ENCODE measurements around the gene MINK1. TPM values are rescaled to one million over a fixed set of nuclear protein-coding genes. Genes with fewer than 3 reads are reported as not detected.
A peak's percentile ranks its signal among the peaks of the same experiment; 100 is the strongest.

Gene MINK1
- total RNA-seq, 3 donors from 2014 or later (not counting 1 experiment from before 2014, with no cell fraction given) = 103 to 122 (median 110) TPM

GRCh38 chr17:4936436-4936835 is 103.3 kb downstream of the MINK1 start:
- no peak overlapping the region for H3K27ac ChIP-seq (ENCODE audit: low read length)
- no peak for TF ChIP-seq CTCF (IDR thresholded peaks at IDR 0.05)
- ATAC-seq (no peak), DNase-seq (no peak)
- WGBS (ENCODE audit: insufficient coverage) = 92% methylated on average over 3 of the region's 3 CpGs
- intact Hi-C loops (cut with micrococcal nuclease) = no loop called here
- peak overlapping the region; percentile 48 to 62 for H3K27ac Mint-ChIP-seq
- peaks cover 47% of the 10 kb centered on the region for H3K4me1 ChIP-seq (ENCODE audit: control insufficient read depth, insufficient read depth, low read length)
- H3K9me3 ChIP-seq (ENCODE audit: control insufficient read depth, insufficient read depth, low read length) = no peaks in the 10 kb centered on the region
- no peak overlapping the region for H3K4me3 ChIP-seq (ENCODE audit: low read length)
- no peaks in the 10 kb centered on the region for H3K9me3 Mint-ChIP-seq
- H3K36me3 ChIP-seq (ENCODE audit: control insufficient read depth, insufficient read depth, low read length) = peaks cover 18% of the 10 kb centered on the region
- H3K4me1 Mint-ChIP-seq = peaks cover 43 to 76% of the 10 kb centered on the region in 2 donors
- H3K36me3 Mint-ChIP-seq = no peaks in the 10 kb centered on the region
- peaks cover 0 to 4% of the 10 kb centered on the region in 2 donors for H3K27me3 Mint-ChIP-seq (ENCODE audit: low read depth in 2 of 2)
- no peak overlapping the region for H3K4me3 Mint-ChIP-seq
- no peaks in the 10 kb centered on the region for H3K27me3 ChIP-seq (ENCODE audit: control insufficient read depth, insufficient read depth, low read length)

GRCh38 chr17:4937553-4937952 is 104.4 kb downstream of the MINK1 start:
- intact Hi-C loops (cut with micrococcal nuclease) = no loop called here
- Histone ChIP-seq H3K36me3 (ENCODE audit: control insufficient read depth, insufficient read depth, low read length) (peaks cover 22% of the 10 kb centered on the region), H3K9me3 (ENCODE audit: control insufficient read depth, insufficient read depth, low read length) (no peaks in the 10 kb centered on the region), H3K4me3 (ENCODE audit: low read length) (no peak overlapping the region), H3K4me1 (ENCODE audit: control insufficient read depth, insufficient read depth, low read length) (peaks cover 53% of the 10 kb centered on the region), H3K27me3 (ENCODE audit: control insufficient read depth, insufficient read depth, low read length) (no peaks in the 10 kb centered on the region), H3K27ac (ENCODE audit: low read length) (no peak overlapping the region)
- WGBS (ENCODE audit: insufficient coverage) = 98% methylated on average over 16 of the region's 16 CpGs
- Mint-ChIP-seq H3K9me3 (no peaks in the 10 kb centered on the region), H3K27ac (no peak overlapping the region), H3K4me3 (peak overlapping the region; percentile 17), H3K4me1 (peaks cover 54 to 82% of the 10 kb centered on the region in 2 donors), H3K27me3 (ENCODE audit: low read depth in 2 of 2) (peaks cover 0 to 4% of the 10 kb centered on the region in 2 donors), H3K36me3 (no peaks in the 10 kb centered on the region)
- DNase-seq (no peak), ATAC-seq (no peak)
- TF ChIP-seq CTCF (IDR thresholded peaks at IDR 0.05) = no peak

GRCh38 chr17:4938069-4938491 is 104.9 kb downstream of the MINK1 start:
- WGBS (ENCODE audit: insufficient coverage) = 98% methylated on average over 6 of the region's 11 CpGs
- DNase-seq (no peak), ATAC-seq (no peak)
- no peak for TF ChIP-seq CTCF (IDR thresholded peaks at IDR 0.05)
- peaks cover 0 to 4% of the 10 kb centered on the region in 2 donors for H3K27me3 Mint-ChIP-seq (ENCODE audit: low read depth in 2 of 2)
- H3K27me3 ChIP-seq (ENCODE audit: control insufficient read depth, insufficient read depth, low read length) = no peaks in the 10 kb centered on the region
- peaks cover 57 to 82% of the 10 kb centered on the region in 2 donors for H3K4me1 Mint-ChIP-seq
- peaks cover 58% of the 10 kb centered on the region for H3K4me1 ChIP-seq (ENCODE audit: control insufficient read depth, insufficient read depth, low read length)
- H3K4me3 ChIP-seq (ENCODE audit: low read length) = no peak overlapping the region
- H3K36me3 ChIP-seq (ENCODE audit: control insufficient read depth, insufficient read depth, low read length) = peaks cover 27% of the 10 kb centered on the region
- intact Hi-C loops (cut with micrococcal nuclease) = no loop called here
- no peaks in the 10 kb centered on the region for H3K9me3 ChIP-seq (ENCODE audit: control insufficient read depth, insufficient read depth, low read length)
- H3K9me3 Mint-ChIP-seq = no peaks in the 10 kb centered on the region
- no peak overlapping the region for H3K27ac ChIP-seq (ENCODE audit: low read length)
- H3K4me3 Mint-ChIP-seq = peak overlapping the region; percentile 76
- no peaks in the 10 kb centered on the region for H3K36me3 Mint-ChIP-seq
- H3K27ac Mint-ChIP-seq = no peak overlapping the region
